ENCODE data around the gene IL4R. TPM values are rescaled to one million over a fixed set of nuclear protein-coding genes. Genes with fewer than 3 reads are reported as not detected.
"Not testable (repeated sequence)": the region's sequence is repeated elsewhere in the genome, so short reads cannot be mapped to it uniquely, and the experiment has no call there.

IL4R gene
- total and polyA plus RNA-seq, 5 donors, result 12.3 to 51.0 (median 23.2) TPM

DNA sequence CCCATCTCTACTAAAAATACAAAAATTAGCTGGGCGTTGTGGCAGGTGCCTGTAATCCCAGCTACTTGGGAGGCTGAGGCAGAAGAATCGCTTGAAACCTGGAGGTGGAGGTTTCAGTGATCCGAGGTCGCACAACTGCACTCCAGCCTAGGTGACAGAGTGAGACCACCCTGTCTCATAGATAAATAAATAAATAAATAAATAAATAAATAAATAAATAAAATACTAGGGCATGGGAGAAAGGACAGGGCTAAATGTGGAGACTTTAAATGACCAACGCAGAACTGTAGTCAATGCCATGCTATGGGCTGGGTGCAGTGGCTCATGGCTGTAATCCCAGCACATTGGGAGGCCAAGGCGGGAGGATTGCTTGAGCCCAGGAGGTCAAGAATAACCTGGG, 25.5 kb upstream of the IL4R start:
- intact Hi-C loops (cut with DNase I); H3K27me3 ChIP-seq (ENCODE audit: control insufficient read depth, insufficient read depth); H3K4me3 ChIP-seq (ENCODE audit: low read length); DNase-seq; ATAC-seq; H3K9me3 ChIP-seq (ENCODE audit: control insufficient read depth, low read length); H3K27ac ChIP-seq (ENCODE audit: low read length); H3K4me1 ChIP-seq (ENCODE audit: control insufficient read depth, insufficient read depth, low read length): not testable (repeated sequence)
- WGBS, result 94% methylated on average over 6 of the region's 6 CpGs

DNA sequence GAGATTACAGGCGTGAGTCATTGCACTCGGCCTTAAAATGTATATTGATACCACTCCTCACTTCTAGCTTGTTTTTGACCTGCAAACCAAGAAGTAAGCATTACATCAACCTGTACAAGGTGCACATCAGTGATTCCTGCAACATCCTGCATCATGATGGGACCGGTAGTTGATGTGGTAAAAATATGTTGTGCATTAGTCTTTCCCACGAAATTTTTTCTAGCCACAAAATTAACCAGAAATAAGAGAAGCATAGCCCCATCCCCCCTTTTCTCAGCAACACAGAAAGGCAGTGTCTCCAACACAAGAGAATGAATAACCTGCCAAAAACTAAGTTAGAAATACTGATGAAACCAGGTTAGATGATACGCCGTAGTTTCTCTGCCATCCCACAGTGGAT, 24.1 kb upstream of the IL4R start:
- peaks cover 6% of the 10 kb centered on the region for H3K4me1 ChIP-seq (ENCODE audit: control insufficient read depth, insufficient read depth, low read length)
- intact Hi-C loops (cut with DNase I), result no loop called here
- H3K9me3 ChIP-seq (ENCODE audit: control insufficient read depth, low read length), result no peaks in the 10 kb centered on the region
- H3K4me3 ChIP-seq (ENCODE audit: low read length), result no peak overlapping the region
- ATAC-seq (no peak), DNase-seq (no peak)
- no peak overlapping the region for H3K27ac ChIP-seq (ENCODE audit: low read length)
- 79% methylated on average over 6 of the region's 6 CpGs for WGBS
- no peaks in the 10 kb centered on the region for H3K27me3 ChIP-seq (ENCODE audit: control insufficient read depth, insufficient read depth)

DNA sequence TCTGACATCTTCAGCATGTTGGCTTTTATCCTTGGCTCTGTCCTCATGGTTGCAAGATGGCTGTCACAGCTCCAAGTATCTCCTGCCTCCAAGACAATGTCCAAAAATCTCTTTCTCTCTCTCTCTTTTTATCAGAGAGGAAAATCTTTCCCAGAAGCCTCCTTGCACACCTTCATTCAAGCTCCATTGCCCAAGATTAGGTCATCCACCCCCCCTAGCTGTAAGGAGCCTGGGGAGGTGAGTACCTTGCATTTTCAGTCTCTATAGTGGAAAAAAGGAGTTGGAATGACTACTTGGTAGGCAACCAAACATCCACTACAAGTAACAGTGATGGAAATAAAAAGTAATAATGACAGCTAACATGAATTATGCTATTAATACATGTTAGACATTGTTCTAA, 23.2 kb upstream of the IL4R start:
- DNase-seq, result no peak
- Histone ChIP-seq H3K4me1 (ENCODE audit: control insufficient read depth, insufficient read depth, low read length) (peaks cover 6% of the 10 kb centered on the region), H3K4me3 (ENCODE audit: low read length) (no peak overlapping the region), H3K27ac (ENCODE audit: low read length) (no peak overlapping the region), H3K27me3 (ENCODE audit: control insufficient read depth, insufficient read depth) (no peaks in the 10 kb centered on the region), H3K9me3 (ENCODE audit: control insufficient read depth, low read length) (no peaks in the 10 kb centered on the region)
- intact Hi-C loops (cut with DNase I), result no loop called here
- ATAC-seq, result no peak

DNA sequence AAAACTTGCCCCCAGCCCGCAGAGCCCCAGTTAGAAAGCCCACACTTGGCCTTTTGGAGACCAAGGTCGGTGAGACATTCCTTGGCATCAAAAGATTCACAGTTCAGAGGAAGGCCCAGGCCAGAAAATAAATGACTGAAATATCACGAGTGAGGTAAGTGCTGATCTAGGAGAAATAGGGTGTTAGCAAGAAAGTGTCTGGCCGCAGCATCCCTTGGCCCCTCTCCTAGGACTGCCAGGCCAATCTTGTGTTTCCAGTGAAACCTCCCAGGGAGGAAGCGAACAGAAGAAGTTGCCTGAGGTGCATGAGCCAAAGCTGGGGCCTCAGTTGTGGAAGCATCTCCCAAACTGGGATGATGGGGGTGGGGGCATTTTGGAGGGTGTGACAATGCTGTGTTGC, 22.7 kb upstream of the IL4R start:
- ATAC-seq (no peak), DNase-seq (no peak)
- WGBS, result 62% methylated on average over 5 of the region's 5 CpGs
- no peaks in the 10 kb centered on the region for H3K9me3 ChIP-seq (ENCODE audit: control insufficient read depth, low read length)
- peaks cover 2% of the 10 kb centered on the region for H3K4me1 ChIP-seq (ENCODE audit: control insufficient read depth, insufficient read depth, low read length)
- no peak overlapping the region for H3K4me3 ChIP-seq (ENCODE audit: low read length)
- H3K27ac ChIP-seq (ENCODE audit: low read length), result no peak overlapping the region
- intact Hi-C loops (cut with DNase I), result no loop called here
- no peaks in the 10 kb centered on the region for H3K27me3 ChIP-seq (ENCODE audit: control insufficient read depth, insufficient read depth)

DNA sequence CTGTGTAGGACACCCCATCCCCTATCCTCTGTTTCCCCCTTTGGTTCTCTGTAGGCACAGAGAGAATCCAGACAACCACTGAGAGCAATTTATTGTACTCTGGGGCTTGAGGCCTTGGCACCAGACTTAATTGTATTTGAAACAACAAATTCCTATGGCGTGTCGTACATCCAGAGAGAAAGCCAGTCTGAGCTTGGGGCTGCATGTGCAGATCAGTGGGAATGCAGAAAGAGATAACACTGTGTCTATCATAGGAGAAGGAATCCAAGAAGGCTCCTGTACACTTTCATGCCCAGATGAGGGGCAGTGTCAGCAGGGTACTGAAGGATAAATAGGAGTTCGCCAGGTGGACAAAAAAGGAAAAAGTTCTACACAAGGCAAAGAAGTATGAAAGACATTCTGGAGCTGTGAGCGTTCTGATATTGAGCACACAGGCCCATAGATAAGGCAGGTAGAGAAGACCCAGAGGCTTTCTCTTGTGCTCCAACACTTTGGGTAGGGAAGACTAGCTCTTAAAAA, 22.0 kb upstream of the IL4R start:
- Histone ChIP-seq H3K27me3 (ENCODE audit: control insufficient read depth, insufficient read depth) (no peaks in the 10 kb centered on the region), H3K9me3 (ENCODE audit: control insufficient read depth, low read length) (no peaks in the 10 kb centered on the region), H3K4me3 (ENCODE audit: low read length) (no peak overlapping the region), H3K4me1 (ENCODE audit: control insufficient read depth, insufficient read depth, low read length) (no peaks in the 10 kb centered on the region), H3K27ac (ENCODE audit: low read length) (no peak overlapping the region)
- DNase-seq (no peak), ATAC-seq (no peak)
- intact Hi-C loops (cut with DNase I), result no loop called here
- 92% methylated on average over 4 of the region's 4 CpGs for WGBS

DNA sequence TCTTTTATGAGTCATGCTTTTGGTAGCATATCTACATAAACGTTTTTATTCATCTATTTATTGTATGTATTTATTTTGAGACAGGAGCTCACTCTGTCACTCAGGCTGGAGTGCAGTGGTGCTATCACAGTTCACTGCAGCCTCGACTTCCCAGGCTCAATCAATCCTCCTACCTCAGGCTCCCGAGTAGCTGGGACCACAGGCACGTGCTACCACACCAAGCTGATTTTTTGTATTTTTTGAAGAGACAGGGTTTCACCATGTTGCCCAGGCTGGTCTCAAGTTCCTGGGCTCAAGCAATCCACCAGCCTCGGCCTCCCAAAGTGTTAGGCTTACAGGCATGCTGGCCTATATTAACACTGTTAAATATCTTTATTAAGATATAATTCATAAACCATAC, 20.4 kb upstream of the IL4R start:
- ATAC-seq, result no peak
- DNase-seq, result no peak
- Histone ChIP-seq H3K27ac (ENCODE audit: low read length) (no peak overlapping the region), H3K4me1 (ENCODE audit: control insufficient read depth, insufficient read depth, low read length) (no peaks in the 10 kb centered on the region), H3K4me3 (ENCODE audit: low read length) (no peak overlapping the region), H3K9me3 (ENCODE audit: control insufficient read depth, low read length) (no peaks in the 10 kb centered on the region), H3K27me3 (ENCODE audit: control insufficient read depth, insufficient read depth) (no peaks in the 10 kb centered on the region)
- 56% methylated on average over 5 of the region's 5 CpGs for WGBS
- intact Hi-C loops (cut with DNase I), result no loop called here

DNA sequence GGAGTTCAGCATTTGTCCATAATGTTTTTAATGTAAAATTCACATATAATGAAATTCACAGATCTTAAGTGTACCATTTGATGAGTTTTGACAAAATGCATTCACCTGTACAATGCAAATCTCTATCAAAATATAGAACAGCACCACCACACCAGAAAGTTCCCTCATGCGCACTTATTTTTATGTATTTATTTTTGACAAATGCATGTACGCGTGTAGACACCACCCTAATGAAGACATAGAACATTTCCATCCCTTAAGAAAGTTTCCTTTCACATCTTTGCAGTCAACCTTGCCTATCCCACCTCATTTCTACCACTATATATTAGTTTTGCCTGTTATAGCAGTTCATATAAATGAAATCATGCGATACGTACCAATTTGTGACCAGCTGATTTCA, 15.6 kb upstream of the IL4R start:
- DNase-seq (no peak), ATAC-seq (no peak)
- intact Hi-C loops (cut with DNase I), result no loop called here
- Histone ChIP-seq H3K27me3 (ENCODE audit: control insufficient read depth, insufficient read depth) (no peaks in the 10 kb centered on the region), H3K4me3 (ENCODE audit: low read length) (no peak overlapping the region), H3K9me3 (ENCODE audit: control insufficient read depth, low read length) (no peaks in the 10 kb centered on the region), H3K4me1 (ENCODE audit: control insufficient read depth, insufficient read depth, low read length) (no peaks in the 10 kb centered on the region), H3K27ac (ENCODE audit: low read length) (no peak overlapping the region)
- 96% methylated on average over 5 of the region's 5 CpGs for WGBS

DNA sequence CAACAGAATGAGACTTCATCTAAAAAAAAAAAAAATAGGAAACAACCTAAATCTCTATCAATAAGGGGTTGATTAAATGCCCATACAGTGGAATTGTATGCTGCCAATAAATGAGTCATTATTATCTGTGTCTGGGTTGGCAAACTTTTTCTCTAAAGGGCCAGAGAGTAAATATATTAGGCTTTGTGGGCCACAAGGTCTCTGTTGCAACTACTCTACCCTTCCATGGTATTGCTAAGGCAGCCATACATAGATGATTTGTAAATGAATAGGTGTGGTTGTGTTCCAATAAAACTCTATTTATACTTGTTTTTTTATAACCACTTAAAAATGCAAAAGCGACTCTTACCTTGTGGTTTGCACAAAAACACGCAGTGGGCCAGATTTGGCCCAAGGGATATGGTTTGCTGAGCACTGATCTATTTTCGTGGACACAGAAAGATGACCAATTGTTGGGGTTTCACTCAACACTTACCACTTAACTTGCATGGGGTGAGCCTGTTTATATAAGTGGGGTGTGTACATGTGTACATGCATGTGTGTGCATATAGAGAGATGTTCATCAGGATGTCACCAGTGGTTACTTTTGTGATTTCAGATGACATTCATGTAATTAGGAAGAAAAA, 12.4 kb upstream of the IL4R start:
- no peak overlapping the region for H3K4me3 ChIP-seq (ENCODE audit: low read length)
- no peaks in the 10 kb centered on the region for H3K4me1 ChIP-seq (ENCODE audit: control insufficient read depth, insufficient read depth, low read length)
- no peak for ATAC-seq
- H3K9me3 ChIP-seq (ENCODE audit: control insufficient read depth, low read length), result no peaks in the 10 kb centered on the region
- no peak overlapping the region for H3K27ac ChIP-seq (ENCODE audit: low read length)
- 94% methylated on average over 3 of the region's 3 CpGs for WGBS
- H3K27me3 ChIP-seq (ENCODE audit: control insufficient read depth, insufficient read depth), result no peaks in the 10 kb centered on the region
- intact Hi-C loops (cut with DNase I), result no loop called here
- DNase-seq, result no peak

DNA sequence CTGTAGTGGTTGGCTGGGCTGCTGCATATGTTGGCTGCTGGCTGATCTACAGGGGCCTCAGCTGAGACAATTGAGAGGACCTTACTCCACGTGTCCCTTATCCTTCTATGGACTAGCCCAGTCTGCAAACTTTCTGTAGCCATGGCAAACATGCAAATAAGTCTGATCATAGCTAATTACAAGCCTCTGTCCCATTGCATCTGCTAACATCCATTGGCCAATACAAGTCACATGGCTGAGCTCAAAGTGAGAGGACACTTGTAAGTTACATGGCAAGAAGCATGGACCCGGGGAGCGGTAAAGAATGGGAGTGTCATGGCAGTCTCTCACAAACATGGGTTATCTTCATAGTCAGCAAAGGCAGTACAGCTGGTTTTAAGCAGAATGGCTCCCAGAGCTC, 11.6 kb upstream of the IL4R start:
- ATAC-seq (no peak), DNase-seq (no peak)
- Histone ChIP-seq H3K27ac (ENCODE audit: low read length) (no peak overlapping the region), H3K9me3 (ENCODE audit: control insufficient read depth, low read length) (no peaks in the 10 kb centered on the region), H3K27me3 (ENCODE audit: control insufficient read depth, insufficient read depth) (no peaks in the 10 kb centered on the region), H3K4me1 (ENCODE audit: control insufficient read depth, insufficient read depth, low read length) (no peaks in the 10 kb centered on the region), H3K4me3 (ENCODE audit: low read length) (no peak overlapping the region)
- WGBS, result 89% methylated on average over 3 of the region's 3 CpGs
- intact Hi-C loops (cut with DNase I), result no loop called here

DNA sequence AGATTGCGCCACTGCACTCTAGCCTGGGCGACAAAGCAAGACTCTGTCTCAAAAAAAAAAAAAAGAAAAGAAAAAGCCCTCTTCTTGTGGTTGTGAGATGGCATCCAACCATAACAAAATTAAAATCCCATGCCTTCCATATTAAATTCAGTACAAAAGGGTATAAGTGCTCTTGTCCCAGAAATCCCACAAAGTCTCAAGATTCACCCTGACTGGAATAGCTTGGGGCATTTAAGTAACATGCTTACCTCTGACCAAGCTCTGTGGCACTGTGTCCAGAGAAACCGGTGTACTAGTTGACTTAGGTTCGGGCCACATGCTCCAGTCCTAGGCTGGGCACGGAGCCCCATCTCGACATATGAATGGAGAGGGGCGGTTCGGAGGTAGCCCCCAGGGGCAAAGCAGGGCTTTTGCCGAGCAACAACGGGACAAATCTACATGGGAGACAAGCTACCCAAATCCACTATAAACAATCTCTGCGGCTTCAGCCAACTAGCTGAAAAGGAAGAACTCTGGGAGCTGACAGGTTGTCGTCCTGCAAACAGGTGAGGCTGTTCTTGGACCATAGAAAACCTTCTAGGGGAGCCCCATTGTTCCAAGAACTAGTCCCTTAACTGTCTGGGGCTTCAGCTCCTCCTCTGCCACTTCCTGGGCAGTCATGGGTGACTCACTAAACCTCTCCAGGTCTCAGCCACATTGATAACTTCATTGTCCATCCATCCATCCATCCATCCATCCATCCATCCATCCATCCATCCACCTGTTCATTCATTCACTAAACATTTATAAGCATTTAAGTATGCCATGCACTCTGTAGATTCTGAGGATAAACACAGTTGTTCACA, 10.3 kb upstream of the IL4R start:
- ATAC-seq (no peak), DNase-seq (no peak)
- WGBS, result 88% methylated on average over 12 of the region's 12 CpGs
- intact Hi-C loops (cut with DNase I), result no loop called here
- no peak overlapping the region for H3K27ac ChIP-seq (ENCODE audit: low read length)
- H3K27me3 ChIP-seq (ENCODE audit: control insufficient read depth, insufficient read depth), result no peaks in the 10 kb centered on the region
- H3K9me3 ChIP-seq (ENCODE audit: control insufficient read depth, low read length), result no peaks in the 10 kb centered on the region
- H3K4me3 ChIP-seq (ENCODE audit: low read length), result no peak overlapping the region
- no peaks in the 10 kb centered on the region for H3K4me1 ChIP-seq (ENCODE audit: control insufficient read depth, insufficient read depth, low read length)

DNA sequence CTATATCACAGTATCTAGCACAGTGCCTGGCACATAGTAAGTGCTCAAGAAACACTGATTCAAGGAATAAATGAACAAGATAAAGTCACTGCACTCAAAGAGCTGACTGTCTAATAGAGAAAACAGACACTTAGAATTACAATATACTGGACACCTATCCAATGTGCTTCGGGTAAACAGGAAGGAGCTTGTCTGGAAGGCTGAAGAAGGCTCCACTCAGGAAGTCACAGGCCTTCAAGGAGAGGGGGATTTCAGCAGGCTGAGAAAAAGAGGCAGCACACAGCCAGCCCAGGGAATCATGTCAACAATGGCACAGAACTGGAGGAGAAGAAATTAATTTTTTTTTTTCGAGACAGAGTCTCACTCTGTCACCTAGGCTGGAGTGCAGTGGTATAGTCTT, 9.7 kb upstream of the IL4R start:
- intact Hi-C loops (cut with DNase I), result no loop called here
- Histone ChIP-seq H3K9me3 (ENCODE audit: control insufficient read depth, low read length) (no peaks in the 10 kb centered on the region), H3K4me3 (ENCODE audit: low read length) (no peak overlapping the region), H3K27me3 (ENCODE audit: control insufficient read depth, insufficient read depth) (no peaks in the 10 kb centered on the region), H3K4me1 (ENCODE audit: control insufficient read depth, insufficient read depth, low read length) (no peaks in the 10 kb centered on the region), H3K27ac (ENCODE audit: low read length) (no peak overlapping the region)
- 61% methylated on average over 2 of the region's 2 CpGs for WGBS
- ATAC-seq, result no peak
- DNase-seq, result no peak
